Pancreas (tissue), 10 donors: ENCODE results near the gene MCU. TPM values are rescaled to one million over a fixed set of nuclear protein-coding genes. Genes with fewer than 3 reads are reported as not detected.

Source experiments
- ATAC-seq, 4 donors: fragments of 200-7000 bp; cut with Tn5 transposase; one replicate each; pipeline versions ENCODE4 v1.8.0 to v1.9.1; 2020; ENCODE audit warnings: mild to moderate bottlenecking in 4 of 4, moderate library complexity in 4 of 4
- DNase-seq, 6 donors: peaks; one replicate each; pipeline ENCODE4 v3.0.0-alpha.2; 2020
- FAIRE-seq: peaks from 2 replicates; lab custom pipeline; 2012; peaks lifted over from hg19 to GRCh38; lab: Jason Lieb, UNC
- H3K27ac ChIP-seq, 4 donors: fragments of 200-600 bp; sonication (generic); 1 replicate in 3 of 4; 2 replicates in 1 of 4; pipeline versions ENCODE4 v1.5.0 to v1.8.0; 2020
- H3K27me3 ChIP-seq, 4 donors: fragments of 200-600 bp; one replicate each; pipeline ENCODE4 v1.8.0; 2021
- H3K36me3 ChIP-seq, 3 donors: fragments of 200-600 bp; sonication (generic) in 1 of 3; one replicate each; pipeline versions ENCODE4 v1.5.0 to v1.8.0; 2020 to 2021
- H3K4me1 ChIP-seq, 3 donors: fragments of 200-600 bp; one replicate each; pipeline ENCODE4 v1.8.0; 2021
- H3K4me3 ChIP-seq, 4 donors: fragments of 200-600 bp; sonication (generic) in 2 of 4; one replicate each; pipeline versions ENCODE4 v1.5.0 to v1.8.0; 2020 to 2021
- H3K9me3 ChIP-seq, 4 donors: fragments of 200-600 bp; one replicate each; pipeline ENCODE4 v1.8.0; 2021
- WGBS, 2 donors: extraction: QIAGEN DNeasy Blood & Tissue Kit; methylation state at CpG; one replicate each; pipeline ENCODE4 v1.1.7; 2013; 5-methylcytosine and 5-hydroxymethylcytosine counted together
- intact Hi-C, 3 donors: fragments of 100-400 bp; cut with DNase I; formaldehyde crosslinking; loops; one replicate each; pipeline versions ENCODE4 v1.11.1 to v1.14.2; 2022
- polyA plus RNA-seq, 2 donors: library from polyadenylated mRNA; stranded (reverse); fragments of 200-250 nt; gene quantifications; one replicate each; pipeline ENCODE4 v1.2.3, GENCODE V29; 2013
- total RNA-seq, 6 donors: library from RNA; stranded (reverse); fragmentation: NEBNext Ultra II Directional in 4 of 6; extraction: Animal tissue kit (Norgen Biotek cat#: 25700) in 4 of 6; gene quantifications; one replicate each; pipeline versions ENCODE4 v1.2.1 to v1.2.4, GENCODE V29; 2021 to 2023
- TF ChIP-seq, protein P1 (sequence below), 4 donors: fragments of 200-600 bp; sonication (generic) in 3 of 4; IDR thresholded peaks; one replicate each; pipeline versions ENCODE4 v1.5.0 to v1.8.0; 2021; ENCODE audit warnings: antibody characterized with exemption in 4 of 4
- donor health status: healthy with polysubstance abuse.
- donor health status: DM: no; HTN: no; CAD: no; lungs with moderate emphysema.
- donor health status: DM: no; HTN: no; CAD: no.
- donor health status: control.
- donor health status: control.
- donor health status: Bipolar disorder and iron deficiency.
- donor health status: DM: yes; HTN: yes; CAD: no.
- donor health status: DM: no; HTN: no; CAD: no.
- donor health status: DM: no; HTN: no; CAD: no.
- donor health status: DM: yes; HTN: yes; CAD: no.

MCU gene
- total and polyA plus RNA-seq, 8 donors, result 6.3 to 15.5 (median 9.2) TPM

GRCh38 chr10:72825163-72825562 lies 133.2 kb downstream of the MCU start:
- intact Hi-C loops, result no loop called here
- DNase-seq (no peak), ATAC-seq (no peak), FAIRE-seq (no peak)
- Histone ChIP-seq H3K4me1 (peaks cover 3 to 16% (median 15%) of the 10 kb centered on the region in 3 donors), H3K27me3 (no peaks in the 10 kb centered on the region), H3K36me3 (no peaks in the 10 kb centered on the region), H3K27ac (no peak overlapping the region), H3K4me3 (no peak overlapping the region), H3K9me3 (no peaks in the 10 kb centered on the region)
- TF ChIP-seq, protein P1, sequence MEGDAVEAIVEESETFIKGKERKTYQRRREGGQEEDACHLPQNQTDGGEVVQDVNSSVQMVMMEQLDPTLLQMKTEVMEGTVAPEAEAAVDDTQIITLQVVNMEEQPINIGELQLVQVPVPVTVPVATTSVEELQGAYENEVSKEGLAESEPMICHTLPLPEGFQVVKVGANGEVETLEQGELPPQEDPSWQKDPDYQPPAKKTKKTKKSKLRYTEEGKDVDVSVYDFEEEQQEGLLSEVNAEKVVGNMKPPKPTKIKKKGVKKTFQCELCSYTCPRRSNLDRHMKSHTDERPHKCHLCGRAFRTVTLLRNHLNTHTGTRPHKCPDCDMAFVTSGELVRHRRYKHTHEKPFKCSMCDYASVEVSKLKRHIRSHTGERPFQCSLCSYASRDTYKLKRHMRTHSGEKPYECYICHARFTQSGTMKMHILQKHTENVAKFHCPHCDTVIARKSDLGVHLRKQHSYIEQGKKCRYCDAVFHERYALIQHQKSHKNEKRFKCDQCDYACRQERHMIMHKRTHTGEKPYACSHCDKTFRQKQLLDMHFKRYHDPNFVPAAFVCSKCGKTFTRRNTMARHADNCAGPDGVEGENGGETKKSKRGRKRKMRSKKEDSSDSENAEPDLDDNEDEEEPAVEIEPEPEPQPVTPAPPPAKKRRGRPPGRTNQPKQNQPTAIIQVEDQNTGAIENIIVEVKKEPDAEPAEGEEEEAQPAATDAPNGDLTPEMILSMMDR (IDR thresholded peaks at IDR 0.05), result no peak

GRCh38 chr10:72826346-72826745 lies 134.4 kb downstream of the MCU start:
- no peaks in the 10 kb centered on the region for H3K9me3 ChIP-seq
- FAIRE-seq (no peak), ATAC-seq (no peak), DNase-seq (no peak)
- no peaks in the 10 kb centered on the region for H3K27me3 ChIP-seq
- intact Hi-C loops, result no loop called here
- no peak overlapping the region for H3K27ac ChIP-seq
- no peaks in the 10 kb centered on the region for H3K36me3 ChIP-seq
- H3K4me3 ChIP-seq, result no peak overlapping the region
- TF ChIP-seq, protein P1 (IDR thresholded peaks at IDR 0.05), result no peak
- peaks cover 3 to 28% (median 26%) of the 10 kb centered on the region in 3 donors for H3K4me1 ChIP-seq

- Histone ChIP-seq H3K4me1 (peaks cover 3 to 32% (median 30%) of the 10 kb centered on the region in 3 donors), H3K36me3 (no peaks in the 10 kb centered on the region), H3K27ac (no peak overlapping the region), H3K4me3 (no peak overlapping the region), H3K9me3 (no peaks in the 10 kb centered on the region), H3K27me3 (no peaks in the 10 kb centered on the region)
- FAIRE-seq, result no peak
- DNase-seq, result no peak
- no peak for ATAC-seq
- intact Hi-C loops, result no loop called here
- TF ChIP-seq, protein P1 (IDR thresholded peaks at IDR 0.05), result no peak
Measured at GRCh38 chr10:72828294-72828693, 136.4 kb downstream of the MCU start.

DNA sequence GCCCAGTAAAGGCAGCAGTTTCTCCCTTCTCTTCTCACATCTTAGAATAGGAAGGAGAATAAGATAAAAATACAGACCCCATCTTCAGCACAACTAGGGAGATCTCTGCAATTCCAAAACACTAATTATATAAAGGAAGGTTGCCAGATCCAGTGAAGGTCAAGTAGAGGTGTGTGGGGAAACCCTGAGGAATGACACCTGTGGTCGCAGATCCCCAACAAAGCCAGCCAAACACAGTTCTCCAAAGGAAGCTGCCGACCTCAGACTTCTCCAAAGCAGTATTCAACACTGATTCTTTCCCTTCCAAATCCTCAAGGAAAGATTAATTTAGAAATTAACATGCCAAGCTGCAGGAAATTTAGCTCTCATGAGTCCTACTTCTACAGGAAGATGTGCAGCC lies 138.7 kb downstream of the MCU start:
- Histone ChIP-seq H3K4me1 (peaks cover 3 to 32% (median 30%) of the 10 kb centered on the region in 3 donors), H3K9me3 (no peaks in the 10 kb centered on the region), H3K4me3 (no peak overlapping the region), H3K36me3 (no peaks in the 10 kb centered on the region), H3K27me3 (no peaks in the 10 kb centered on the region), H3K27ac (no peak overlapping the region)
- intact Hi-C loops, result loop anchor here in 1 of 3 donors (10.0 kb wide), 2 partner anchors 136 to 466 kb away; partner anchors contain the start of gene MCU
- peak in 1 of 6 donors; percentile 2 for DNase-seq
- TF ChIP-seq, protein P1 (IDR thresholded peaks at IDR 0.05), result no peak
- ATAC-seq, result peak in 3 of 4 donors; percentile 44 to 55 (median 45)
- 25 to 35% methylated on average over 2 of the region's 2 CpGs for WGBS, 2 donors
- FAIRE-seq, result no peak

DNA sequence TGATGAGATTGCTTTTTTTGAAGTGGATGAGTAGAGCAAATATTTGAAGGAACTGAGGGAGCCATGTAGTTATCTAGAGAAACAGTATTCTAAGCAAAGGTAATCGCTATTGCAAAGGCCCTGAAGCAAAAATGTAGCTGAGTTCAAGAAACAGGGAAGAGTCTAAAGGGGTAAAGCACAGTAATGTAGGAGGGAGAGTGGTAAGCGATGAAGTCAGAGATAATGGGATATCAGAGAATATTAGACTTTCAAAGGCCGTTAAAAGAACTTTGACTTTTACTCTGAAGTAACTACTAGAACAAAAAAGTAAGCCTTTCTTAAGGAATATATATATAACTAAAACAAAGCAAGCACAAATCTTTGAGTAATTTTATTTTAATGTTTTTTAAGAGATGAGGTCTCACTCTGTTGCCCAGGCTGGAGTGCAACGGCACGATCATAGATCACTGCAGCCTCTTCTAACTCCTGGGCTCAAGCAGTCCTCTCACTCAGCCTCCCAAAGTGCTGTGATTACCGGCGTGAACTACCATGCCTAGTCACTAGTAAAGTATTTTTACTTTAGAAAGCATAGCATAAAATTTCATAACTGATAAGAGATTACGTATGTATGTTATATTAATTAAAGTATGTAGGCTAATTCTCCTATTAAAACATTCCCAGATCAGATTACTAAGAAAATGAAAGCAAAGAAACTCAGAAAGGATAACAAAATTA lies 139.9 kb downstream of the MCU start:
- WGBS, 2 donors, result 75 to 82% methylated on average over 8 of the region's 8 CpGs
- H3K4me1 ChIP-seq, result peaks cover 3 to 32% (median 30%) of the 10 kb centered on the region in 3 donors
- H3K27ac ChIP-seq, result no peak overlapping the region
- H3K9me3 ChIP-seq, result no peaks in the 10 kb centered on the region
- FAIRE-seq (no peak), DNase-seq (no peak), ATAC-seq (no peak)
- H3K36me3 ChIP-seq, result no peaks in the 10 kb centered on the region
- TF ChIP-seq, protein P1 (IDR thresholded peaks at IDR 0.05), result no peak
- no peaks in the 10 kb centered on the region for H3K27me3 ChIP-seq
- no peak overlapping the region for H3K4me3 ChIP-seq
- intact Hi-C loops, result loop anchor here in 1 of 3 donors (10.0 kb wide), 2 partner anchors 137 to 467 kb away; partner anchors contain the start of gene MCU
